Cardiac fibroblast (primary cell): Measurements from ENCODE around the gene XPNPEP2.

Source experiments
- DNase-seq, 2 donors: peaks; one replicate each; pipeline versions ENCODE4 v3.0.0 to v3.0.0-alpha.2; 2010; ENCODE audit warnings: low read depth in 2 of 2
- H3K4me3 ChIP-seq, 2 donors: replicated peaks in 1 of 2; 1 replicate in 1 of 2; 2 replicates in 1 of 2; pipeline ENCODE4 v1.5.1; 2011; ENCODE audit warnings: low read depth in 2 of 2, low read length in 2 of 2, mild to moderate bottlenecking in 2 of 2, moderate library complexity in 1 of 2
- CTCF ChIP-seq: IDR thresholded peaks from one replicate; pipeline ENCODE4 v1.5.1; 2011; ENCODE audit warnings: low read depth, mild to moderate bottlenecking, low read length, inconsistent platforms

XPNPEP2 gene

GRCh38 chrX:129800186-129800585, 61.4 kb downstream of the XPNPEP2 start:
- DNase-seq, result no peak
- no peak overlapping the region for H3K4me3 ChIP-seq
- TF ChIP-seq CTCF, result no peak

- no peak for TF ChIP-seq CTCF
- no peak overlapping the region for H3K4me3 ChIP-seq
- no peak for DNase-seq
Observed at GRCh38 chrX:129802863-129803262, 64.1 kb downstream of the XPNPEP2 start.

- no peak for TF ChIP-seq CTCF
- DNase-seq, result no peak
- H3K4me3 ChIP-seq, result no peak overlapping the region
Observed at GRCh38 chrX:129804806-129805205, 66.0 kb downstream of the XPNPEP2 start.

GRCh38 chrX:129808158-129808828, 69.5 kb downstream of the XPNPEP2 start:
- H3K4me3 ChIP-seq, result no peak overlapping the region
- no peak for TF ChIP-seq CTCF
- DNase-seq, result peak; percentile 62 to 68

- no peak overlapping the region for H3K4me3 ChIP-seq
- no peak for TF ChIP-seq CTCF
- peak; percentile 24 to 32 for DNase-seq
Observed at GRCh38 chrX:129808829-129809796, 70.3 kb downstream of the XPNPEP2 start.

GRCh38 chrX:129813662-129814368, 75.0 kb downstream of the XPNPEP2 start:
- no peak for TF ChIP-seq CTCF
- H3K4me3 ChIP-seq, result no peak overlapping the region
- no peak for DNase-seq
